ENCODE measurements around the gene MRTFB.
A peak's percentile ranks its signal among the peaks of the same experiment; 100 is the strongest.
"Not testable (repeated sequence)": the region's sequence is repeated elsewhere in the genome, so short reads cannot be mapped to it uniquely, and the experiment has no call there.

MRTFB gene

GRCh38 chr16:14070877-14071575 lies at the start of gene MRTFB:
Gene MRTFB, plus strand, starts transcription at chr16:14071319. Its CDS starts 69,288 bp downstream, at chr16:14140607.
- DNase-seq: peak; percentile 84

- DNase-seq: not testable (repeated sequence)
Observed at GRCh38 chr16:14023526-14023925, 47.6 kb upstream of the MRTFB start.

- no peak for DNase-seq
Observed at GRCh38 chr16:14024283-14024682, 46.8 kb upstream of the MRTFB start.

GRCh38 chr16:14026572-14027285 lies 44.4 kb upstream of the MRTFB start:
- DNase-seq: no peak

- no peak for DNase-seq
Observed at GRCh38 chr16:14028202-14028601, 42.9 kb upstream of the MRTFB start.

- DNase-seq: no peak
Observed at GRCh38 chr16:14029658-14030057, 41.5 kb upstream of the MRTFB start.

- DNase-seq: no peak
Observed at GRCh38 chr16:14035092-14035491, 36.0 kb upstream of the MRTFB start.

GRCh38 chr16:14036889-14037288 lies 34.2 kb upstream of the MRTFB start:
- DNase-seq: no peak

- no peak for DNase-seq
Observed at GRCh38 chr16:14037960-14038359, 33.2 kb upstream of the MRTFB start.

- DNase-seq: no peak
Observed at GRCh38 chr16:14041164-14041563, 30.0 kb upstream of the MRTFB start.

GRCh38 chr16:14042706-14043105 lies 28.4 kb upstream of the MRTFB start:
- DNase-seq: no peak

- DNase-seq: no peak
Observed at GRCh38 chr16:14043278-14043677, 27.8 kb upstream of the MRTFB start.

GRCh38 chr16:14043793-14044192 lies 27.3 kb upstream of the MRTFB start:
- DNase-seq: no peak

GRCh38 chr16:14047121-14047859 lies 23.8 kb upstream of the MRTFB start:
- DNase-seq: not testable (repeated sequence)

- no peak for DNase-seq
Observed at GRCh38 chr16:14050291-14051027, 20.7 kb upstream of the MRTFB start.

GRCh38 chr16:14051103-14051729 lies 19.9 kb upstream of the MRTFB start:
- DNase-seq: no peak

GRCh38 chr16:14056970-14057369 lies 14.1 kb upstream of the MRTFB start:
- no peak for DNase-seq

GRCh38 chr16:14057878-14058382 lies 13.2 kb upstream of the MRTFB start:
- DNase-seq: no peak

- DNase-seq: no peak
Observed at GRCh38 chr16:14061732-14062259, 9.3 kb upstream of the MRTFB start.

- DNase-seq: no peak
Observed at GRCh38 chr16:14062261-14062660, 8.9 kb upstream of the MRTFB start.

GRCh38 chr16:14063618-14064581 lies 7.2 kb upstream of the MRTFB start:
- DNase-seq: no peak
